UCSD-AML1 (cell line): Measurements from ENCODE around the gene C5orf15.
"Not testable (repeated sequence)": the region's sequence is repeated elsewhere in the genome, so short reads cannot be mapped to it uniquely, and the experiment has no call there.

ENCODE experiments used
- DNase-seq: peaks from one replicate; lab custom pipeline; 2025; ENCODE audit not compliant: unreplicated experiment; lab: John Stamatoyannopoulos, UW

C5orf15 gene

GRCh38 chr5:133963493-133964128 is 4.8 kb downstream of the C5orf15 start:
- DNase-seq, result no peak

GRCh38 chr5:133962801-133963476 is 5.5 kb downstream of the C5orf15 start:
- DNase-seq, result no peak

GRCh38 chr5:133962131-133962530 is 6.3 kb downstream of the C5orf15 start:
- no peak for DNase-seq

- DNase-seq, result no peak
Observed at GRCh38 chr5:133959643-133960042, 8.8 kb downstream of the C5orf15 start.

- DNase-seq, result no peak
Observed at GRCh38 chr5:133957591-133957990, 10.8 kb downstream of the C5orf15 start.

- no peak for DNase-seq
Observed at GRCh38 chr5:133957080-133957479, 11.3 kb downstream of the C5orf15 start.

- DNase-seq, result not testable (repeated sequence)
Observed at GRCh38 chr5:133956196-133956595, 12.2 kb downstream of the C5orf15 start.

GRCh38 chr5:133953568-133954145 is 14.8 kb downstream of the C5orf15 start:
- DNase-seq, result no peak

- no peak for DNase-seq
Observed at GRCh38 chr5:133952729-133953567, 15.5 kb downstream of the C5orf15 start.

GRCh38 chr5:133950821-133951612 is 17.4 kb downstream of the C5orf15 start:
- DNase-seq, result no peak

GRCh38 chr5:133948721-133949120 is 19.7 kb downstream of the C5orf15 start:
- no peak for DNase-seq

GRCh38 chr5:133947431-133947841 is 21.0 kb downstream of the C5orf15 start:
- DNase-seq, result no peak

GRCh38 chr5:133945568-133945967 is 22.9 kb downstream of the C5orf15 start:
- DNase-seq, result no peak

- peak; percentile 57 for DNase-seq
Observed at GRCh38 chr5:133944263-133945185, 23.9 kb downstream of the C5orf15 start.

GRCh38 chr5:133943475-133943817 is 25.0 kb downstream of the C5orf15 start:
- no peak for DNase-seq

- DNase-seq, result no peak
Observed at GRCh38 chr5:133942614-133943474, 25.6 kb downstream of the C5orf15 start.

GRCh38 chr5:133941456-133942196 is 26.8 kb downstream of the C5orf15 start:
- DNase-seq, result no peak

GRCh38 chr5:133939668-133940067 is 28.8 kb downstream of the C5orf15 start:
- DNase-seq, result no peak
